HepG2 (cell line): ENCODE results near the gene KCTD21. TPM values are rescaled to one million over a fixed set of nuclear protein-coding genes. Genes with fewer than 3 reads are reported as not detected.

ENCODE experiments used
- ATAC-seq: fragments of 200-7000 bp; cut with Tn5 transposase; 3 replicates; pipeline ENCODE4 v1.9.1; 2020; ENCODE audit warnings: mild to moderate bottlenecking, moderate library complexity
- BruUV-seq: library from RNA; stranded (reverse); fragments of 400-500 nt; replicated peaks from 2 replicates; lab custom pipeline; 2021; lab: Mats Ljungman, UMichigan
- CTCF ChIA-PET: fragments of 300-600 bp; formaldehyde crosslinking; extraction: SDS; loops from one replicate; lab custom pipeline; 2021; ENCODE audit warnings: low total read pairs, inconsistent platforms, low intra/inter-chr PET ratio; lab: Yijun Ruan, JAX
- POLR2A ChIA-PET: fragments of 350-600 bp; sonication (Branson Sonifier 250); formaldehyde crosslinking; loops from one replicate; lab custom pipeline; 2020; ENCODE audit warnings: antibody characterized with exemption, inconsistent platforms; lab: Yijun Ruan, JAX
- DNase-seq: peaks from one replicate; pipeline ENCODE4 v3.0.0-alpha.2; 2015; ENCODE audit warnings: low spot score
- FAIRE-seq: peaks from 3 replicates; lab custom pipeline; 2011; peaks lifted over from hg19 to GRCh38; lab: Jason Lieb, UNC
- H2AFZ ChIP-seq: one replicate; pipeline ENCODE4 v1.6.1; 2011; ENCODE audit warnings: low read length, inconsistent platforms
- H3K27ac ChIP-seq: fragments of 300-600 bp; 3 replicates; pipeline ENCODE4 v1.8.0; 2011; ENCODE audit warnings: mixed run types, mild to moderate bottlenecking, mixed read lengths, low read length, inconsistent platforms; ENCODE audit not compliant: insufficient read depth; ENCODE audit errors: extremely low read length
- H3K27me3 ChIP-seq, 2 experiments: fragments of 200-600 bp in 1 of 2; 2 replicates in 1 of 2; 3 replicates in 1 of 2; pipeline versions ENCODE4 v1.6.0 to v1.8.0; 2011; ENCODE audit warnings: low read length in 2 of 2, mild to moderate bottlenecking in 2 of 2, moderate library complexity in 2 of 2, inconsistent platforms in 1 of 2; ENCODE audit not compliant: insufficient read depth in 2 of 2, control insufficient read depth in 1 of 2
- H3K36me3 ChIP-seq, 2 experiments: fragments of 200-600 bp in 1 of 2; replicated peaks in 1 of 2; 2 replicates in 1 of 2; 3 replicates in 1 of 2; pipeline versions ENCODE4 v1.5.1 to v1.8.0; 2011; ENCODE audit warnings: low read length in 2 of 2, inconsistent platforms in 1 of 2; ENCODE audit not compliant: insufficient read depth in 2 of 2, control insufficient read depth in 1 of 2
- H3K4me1 ChIP-seq: 2 replicates; pipeline ENCODE4 v1.5.1; 2012; ENCODE audit warnings: low read length, inconsistent platforms; ENCODE audit not compliant: insufficient read depth
- H3K4me2 ChIP-seq: 2 replicates; pipeline ENCODE4 v1.6.0; 2011; ENCODE audit warnings: low read depth, low read length, inconsistent platforms
- H3K4me3 ChIP-seq, 3 experiments: fragments of 200-600 bp in 1 of 3; sonication (generic), shearing (Covaris generic) in 1 of 3; replicated peaks in 1 of 3; 2 replicates each; pipeline ENCODE4 v1.5.1; 2011 to 2016; ENCODE audit warnings: low read length in 3 of 3, inconsistent platforms in 2 of 3, low read depth in 2 of 3, mild to moderate bottlenecking in 2 of 3, control low read depth in 1 of 3, mixed read lengths in 1 of 3; ENCODE audit not compliant: insufficient read depth in 1 of 3
- H3K79me2 ChIP-seq: one replicate; pipeline ENCODE4 v1.6.1; 2011; ENCODE audit warnings: low read length, inconsistent platforms; ENCODE audit not compliant: insufficient read depth
- H3K9ac ChIP-seq: 2 replicates; pipeline ENCODE4 v1.6.0; 2011; ENCODE audit warnings: mild to moderate bottlenecking, low read depth, low read length, inconsistent platforms; ENCODE audit not compliant: insufficient read depth
- H3K9me3 ChIP-seq: 2 replicates; pipeline ENCODE4 v1.5.1; 2012; ENCODE audit warnings: mild to moderate bottlenecking, low read length
- H4K20me1 ChIP-seq: 2 replicates; pipeline ENCODE4 v1.6.0; 2011; ENCODE audit warnings: inconsistent platforms, mild to moderate bottlenecking, low read length, moderate library complexity; ENCODE audit not compliant: insufficient read depth
- MTA1 ChIP-seq: sonication (generic); formaldehyde crosslinking; IDR thresholded peaks from 2 replicates; pipeline ENCODE4 v1.4.0; 2020; ENCODE audit warnings: missing genetic modification reagents, mild to moderate bottlenecking, borderline replicate concordance
- SKIL ChIP-seq: sonication (generic); formaldehyde crosslinking; IDR thresholded peaks from 2 replicates; pipeline ENCODE4 v1.8.0; 2022; ENCODE audit warnings: missing genetic modification reagents, mild to moderate bottlenecking, moderate library complexity, borderline replicate concordance
- TAF1 ChIP-seq: sonication (generic); formaldehyde crosslinking; IDR thresholded peaks from 2 replicates; pipeline ENCODE4 v1.4.0; 2020; ENCODE audit warnings: missing genetic modification reagents
- TRAFD1 ChIP-seq: sonication (generic); formaldehyde crosslinking; IDR thresholded peaks from 2 replicates; pipeline ENCODE4 v1.5.1; 2020; ENCODE audit warnings: missing genetic modification reagents, mild to moderate bottlenecking, borderline replicate concordance
- ZBTB42 ChIP-seq: sonication (generic); formaldehyde crosslinking; IDR thresholded peaks from 2 replicates; pipeline ENCODE4 v1.5.0; 2020; ENCODE audit warnings: mild to moderate bottlenecking, missing genetic modification reagents
- ZFP41 ChIP-seq: sonication (generic); formaldehyde crosslinking; IDR thresholded peaks from 2 replicates; pipeline ENCODE4 v1.4.0; 2020; ENCODE audit warnings: mild to moderate bottlenecking, missing genetic modification reagents, borderline replicate concordance
- ZFP91 ChIP-seq: sonication (generic); formaldehyde crosslinking; IDR thresholded peaks from 2 replicates; pipeline ENCODE4 v1.9.0; 2022; ENCODE audit warnings: missing genetic modification reagents, mild to moderate bottlenecking, borderline replicate concordance
- ZNF101 ChIP-seq: sonication (generic); formaldehyde crosslinking; IDR thresholded peaks from 2 replicates; pipeline ENCODE4 v1.4.0; 2020; ENCODE audit warnings: mild to moderate bottlenecking, low read depth, missing genetic modification reagents, borderline replicate concordance
- ZNF251 ChIP-seq: sonication (generic); formaldehyde crosslinking; IDR thresholded peaks from 2 replicates; pipeline ENCODE4 v1.9.0; 2021; ENCODE audit warnings: mild to moderate bottlenecking, missing genetic modification reagents
- ZNF431 ChIP-seq: sonication (generic); formaldehyde crosslinking; IDR thresholded peaks from 2 replicates; pipeline ENCODE4 v1.9.0; 2022; ENCODE audit warnings: missing genetic modification reagents, low read depth, mild to moderate bottlenecking, borderline replicate concordance
- ZNF501 ChIP-seq: sonication (generic); formaldehyde crosslinking; IDR thresholded peaks from 2 replicates; pipeline ENCODE4 v1.5.1; 2020; ENCODE audit warnings: mild to moderate bottlenecking, moderate library complexity, missing genetic modification reagents
- ZNF570 ChIP-seq: sonication (generic); formaldehyde crosslinking; IDR thresholded peaks from 2 replicates; pipeline ENCODE4 v1.4.0; 2020; ENCODE audit warnings: mild to moderate bottlenecking, missing genetic modification reagents, borderline replicate concordance
- ZNF605 ChIP-seq: sonication (generic); formaldehyde crosslinking; IDR thresholded peaks from 2 replicates; pipeline ENCODE4 v1.8.0; 2022; ENCODE audit warnings: mild to moderate bottlenecking, missing genetic modification reagents
- ZNF615 ChIP-seq: sonication (generic); formaldehyde crosslinking; IDR thresholded peaks from 2 replicates; pipeline ENCODE4 v1.5.0; 2020; ENCODE audit warnings: mild to moderate bottlenecking, missing genetic modification reagents, borderline replicate concordance
- ZNF713 ChIP-seq: sonication (generic); formaldehyde crosslinking; IDR thresholded peaks from 2 replicates; pipeline ENCODE4 v1.4.0; 2020; ENCODE audit warnings: mild to moderate bottlenecking, missing genetic modification reagents
- ZSCAN30 ChIP-seq: sonication (generic); formaldehyde crosslinking; IDR thresholded peaks from 2 replicates; pipeline ENCODE4 v1.5.0; 2020; ENCODE audit warnings: mild to moderate bottlenecking, missing genetic modification reagents
- WGBS: methylation state at CpG from one replicate; pipeline ENCODE4 v1.1.6; 2017; ENCODE audit warnings: low lambda C conversion rate; 5-methylcytosine and 5-hydroxymethylcytosine counted together
- in situ Hi-C: cut with HindIII; loops from 2 replicates; pipeline ENCODE4 v1.10.0; 2017; ENCODE audit warnings: low pct_unique_long_range_greater_than_20kb; ENCODE audit not compliant: extremely low pct_ligation_motif_present
- intact Hi-C: fragments of 100-400 bp; cut with micrococcal nuclease; formaldehyde crosslinking; loops from one replicate; pipeline ENCODE4 v1.10.0; 2022; ENCODE audit not compliant: unreplicated experiment
- polyA plus RNA-seq, 8 experiments: library from polyadenylated mRNA; depleted of rRNA in 3 of 8; stranded (reverse) in 7 of 8; unstranded in 1 of 8; fragments of >200 nt; fragmentation: Illumina TruSeq in 4 of 8; extraction: Trizol in 4 of 8; gene quantifications; 2 replicates each; pipeline versions ENCODE4 v1.2.1 to v1.2.3, GENCODE V29; 2011 to 2016; ENCODE audit warnings: low read depth in 4 of 8, missing spikeins in 1 of 8, mixed read lengths in 1 of 8; ENCODE audit not compliant: insufficient read depth in 1 of 8
- total RNA-seq, 5 experiments: library from RNA; depleted of rRNA; stranded (reverse); fragments of >200 nt; fragmentation: Illumina TruSeq; extraction: Trizol; gene quantifications; 2 replicates each; pipeline ENCODE4 v1.2.3, GENCODE V29; 2016; ENCODE audit warnings: low read depth in 1 of 5

Gene KCTD21
- total and polyA plus RNA-seq, 2 of the 13 experiments (the other 11 are each of a cell fraction or from before 2014, with no cell fraction given): 3.1 to 13.5 TPM

- H3K4me2 ChIP-seq: no peak overlapping the region
Measured at GRCh38 chr11:78217650-78218541, 29.5 kb upstream of the KCTD21 start.

More at GRCh38 chr11:78217650-78218541, 29.5 kb upstream of the KCTD21 start:
- no peak for DNase-seq
- no peak overlapping the region for H3K4me3 ChIP-seq
- ChIA-PET POLR2A (interaction anchor here (0.6 kb wide), 1 partner anchor 50 kb away, joined by 3 read pairs; no protein-coding TSS in a partner anchor), CTCF (no interaction called here)
- H3K27me3 ChIP-seq: no peaks in the 10 kb centered on the region
- H3K79me2 ChIP-seq: no peaks in the 10 kb centered on the region
- H3K27ac ChIP-seq: no peak overlapping the region
- intact Hi-C loops (no loop called here), in situ Hi-C loops (no loop called here)
- no peaks in the 10 kb centered on the region for H3K9me3 ChIP-seq
- no peak for TF ChIP-seq ZNF605 (CRISPR knock-in tag)
- TF ChIP-seq TRAFD1 (CRISPR knock-in tag): no peak
- no peak for TF ChIP-seq ZNF713 (CRISPR knock-in tag)
- no peak for TF ChIP-seq ZNF251
- no peak for TF ChIP-seq TAF1 (CRISPR knock-in tag)
- TF ChIP-seq ZNF570 (CRISPR knock-in tag): no peak
- TF ChIP-seq ZNF501 (CRISPR knock-in tag): no peak
- no peak for TF ChIP-seq SKIL (CRISPR knock-in tag)
- no peak for TF ChIP-seq ZSCAN30 (CRISPR knock-in tag)
- TF ChIP-seq ZFP41 (CRISPR knock-in tag): no peak
- no peak for TF ChIP-seq ZFP91 (CRISPR knock-in tag)
- no peak for TF ChIP-seq ZNF431 (CRISPR knock-in tag)
- TF ChIP-seq ZNF615 (CRISPR knock-in tag): no peak
- no peak for TF ChIP-seq ZNF101 (CRISPR knock-in tag)
- no peak for TF ChIP-seq ZBTB42 (CRISPR knock-in tag)
- no peak for TF ChIP-seq MTA1 (CRISPR knock-in tag)
- FAIRE-seq: no peak
- peaks cover 11% of the 10 kb centered on the region for H3K4me1 ChIP-seq
- H2AFZ ChIP-seq: no peak overlapping the region
- peaks cover 21 to 40% of the 10 kb centered on the region in 2 experiments; a peak in 4 of 5 replicates for H3K36me3 ChIP-seq
- no peaks in the 10 kb centered on the region for H4K20me1 ChIP-seq
- ATAC-seq: no peak; the same call in 2 of the 3 replicates
- WGBS: 91% methylated on average over 14 of the region's 14 CpGs
- BruUV-seq: TSS peak; percentile 41
- no peak overlapping the region for H3K9ac ChIP-seq
